DOHH2 (cell line): ENCODE results near the gene DGUOK.

Experiments used
- CTCF ChIP-seq: fragments of 200-600 bp; sonication (generic); IDR thresholded peaks from one replicate; pipeline ENCODE4 v1.5.1; 2014; ENCODE audit warnings: antibody characterized with exemption, mild to moderate bottlenecking, low read depth, low read length; ENCODE audit not compliant: poor library complexity, severe bottlenecking
- EZH2phosphoT487 ChIP-seq: fragments of 200-600 bp; sonication (generic); IDR thresholded peaks from 2 replicates; pipeline ENCODE4 v1.6.1; 2017; ENCODE audit warnings: borderline replicate concordance, mild to moderate bottlenecking, antibody characterized with exemption, low read length, moderate library complexity, mixed read lengths

DNA sequence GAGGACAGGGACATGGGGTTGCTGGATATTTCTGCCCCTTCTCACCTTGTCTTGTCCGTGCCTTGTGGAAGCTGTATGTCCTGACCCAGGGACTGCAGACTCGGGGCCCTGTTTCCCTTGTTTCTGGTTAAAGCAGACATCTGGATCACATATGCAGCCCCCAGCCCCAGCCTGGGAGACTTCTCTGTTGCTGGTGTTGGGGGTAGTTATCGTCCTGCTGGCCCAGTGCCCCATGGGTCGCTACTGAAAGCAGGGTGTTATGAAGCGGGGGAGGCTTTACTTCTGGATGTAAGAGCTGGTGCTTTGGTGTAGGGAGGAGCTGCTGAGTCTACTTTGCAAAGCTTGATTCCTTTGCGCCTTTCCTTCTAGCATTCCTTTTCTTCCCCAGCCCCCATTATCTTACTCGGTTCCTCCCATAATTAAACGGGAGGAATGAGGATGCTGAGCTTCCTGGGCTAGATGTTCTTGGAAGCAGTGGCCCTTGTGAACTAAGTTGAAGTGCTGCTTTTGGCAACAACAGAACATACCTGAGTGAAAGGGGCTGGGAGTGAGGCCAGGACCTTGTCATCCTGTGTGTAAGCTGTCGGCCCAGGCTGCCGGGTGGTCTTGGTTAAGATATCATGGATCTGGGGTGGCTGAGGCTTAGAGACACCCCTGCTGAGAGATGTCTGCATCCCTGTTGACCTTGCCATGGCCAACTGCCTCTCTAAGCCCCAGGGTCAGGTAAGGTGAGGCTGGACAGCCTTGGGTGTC lies 61.4 kb downstream of the DGUOK start:
- no peak for TF ChIP-seq CTCF
- TF ChIP-seq EZH2phosphoT487: no peak
